Stimulated activated CD8-positive, alpha-beta memory T cell treated with anti-CD3 and anti-CD28 coated beads, Interleukin-7, amount 100 ng/mL, for 24 hours (primary cell): ENCODE measurements around the gene TENM4.

Experiments used
- DNase-seq: peaks from one replicate; pipeline ENCODE4 v3.0.0-alpha.2; 2020; ENCODE audit warnings: low read depth

Gene TENM4

DNA sequence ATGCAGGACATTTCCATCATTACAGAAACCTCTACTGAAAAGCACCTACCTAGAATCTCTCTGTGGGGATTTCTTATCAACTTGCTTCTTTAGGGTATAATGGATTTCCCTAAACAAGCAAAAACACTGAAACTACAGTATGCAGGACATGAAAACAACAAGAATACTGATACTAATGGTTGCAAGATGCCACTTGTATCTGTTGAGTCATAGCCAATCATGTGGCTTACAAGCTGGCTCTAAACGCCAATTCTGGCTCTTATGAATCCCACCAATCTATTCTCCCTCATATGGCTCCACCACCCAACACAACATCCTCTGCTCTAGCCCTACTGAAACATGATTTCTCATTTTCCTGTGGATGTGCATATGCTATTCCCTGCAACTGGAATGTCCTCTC lies 22.6 kb downstream of the TENM4 start:
- no peak for DNase-seq

DNA sequence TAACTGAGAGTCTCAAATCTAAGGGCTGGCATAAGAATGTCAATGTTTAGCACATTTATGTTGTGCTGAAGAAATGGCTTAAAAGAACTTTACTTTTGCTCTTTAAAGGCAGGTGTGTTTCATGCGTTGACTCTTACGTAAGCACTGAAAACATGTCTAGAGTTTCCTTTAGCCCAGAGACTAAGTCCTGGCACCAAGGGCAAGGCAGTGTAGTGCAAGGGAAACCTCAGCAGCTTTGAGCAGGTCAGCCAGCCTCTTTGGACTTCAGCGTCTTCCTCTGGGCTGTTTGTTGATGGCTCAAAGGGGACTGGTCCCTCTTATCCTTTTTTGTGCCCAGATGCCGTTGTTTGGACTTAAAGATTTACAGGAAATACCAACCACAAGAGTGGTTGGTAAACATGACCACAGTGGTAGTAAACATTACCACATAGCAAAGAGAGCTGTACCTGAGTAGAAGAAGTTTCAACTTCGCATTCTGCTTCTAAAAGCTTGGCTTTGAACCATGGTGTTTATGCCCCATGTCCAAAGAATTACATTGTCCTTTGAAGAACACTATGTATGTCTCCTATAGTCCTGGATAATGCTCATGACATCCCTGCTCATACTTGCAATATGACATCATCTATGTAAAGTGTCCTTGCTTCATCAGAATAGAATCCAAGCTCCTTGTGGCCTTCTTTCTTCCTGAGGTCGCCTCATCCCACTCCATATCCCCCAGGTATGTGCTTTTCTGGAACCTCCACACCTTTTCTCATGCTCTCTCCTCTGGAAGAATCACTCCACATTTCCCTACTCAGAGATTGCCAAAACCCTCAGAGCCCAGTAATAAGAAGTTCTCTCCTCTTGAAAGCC lies 23.5 kb downstream of the TENM4 start:
- no peak for DNase-seq

DNA sequence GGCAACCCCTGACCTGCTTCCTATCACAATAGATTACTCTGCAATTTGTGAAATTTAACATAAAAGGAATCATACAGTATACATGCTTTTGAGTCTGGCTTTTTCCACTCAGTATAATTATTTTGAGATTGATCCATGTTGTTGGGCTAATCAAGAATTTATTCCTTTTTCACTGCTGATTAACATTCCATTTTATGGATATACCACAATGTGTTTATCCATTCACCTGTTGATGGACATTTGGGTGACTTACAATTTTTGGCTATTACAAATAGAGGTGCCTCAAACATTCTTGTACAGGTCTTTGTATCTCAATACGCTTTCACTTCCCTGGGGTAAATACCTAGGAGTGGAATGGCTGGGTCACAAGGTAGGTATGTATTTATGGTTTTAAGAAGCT lies 24.9 kb downstream of the TENM4 start:
- no peak for DNase-seq

DNA sequence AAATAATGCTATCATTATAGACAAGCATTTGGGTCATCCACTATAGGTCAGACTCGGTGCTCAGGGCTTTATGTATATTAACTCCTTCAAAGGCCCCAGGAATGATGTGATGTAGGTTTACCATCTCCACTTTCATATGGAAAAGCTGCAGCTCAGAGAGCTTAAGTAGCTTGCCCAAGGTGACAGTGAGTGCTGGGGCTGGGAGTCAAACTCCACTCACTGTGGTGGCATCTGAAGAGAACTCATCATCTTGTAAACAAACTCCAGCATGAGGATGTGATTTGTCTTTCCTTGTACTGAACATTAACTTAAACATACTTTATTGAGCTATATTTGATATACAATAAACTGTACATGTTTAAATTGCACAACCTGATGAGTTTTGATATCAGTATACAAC lies 25.4 kb downstream of the TENM4 start:
- no peak for DNase-seq

DNA sequence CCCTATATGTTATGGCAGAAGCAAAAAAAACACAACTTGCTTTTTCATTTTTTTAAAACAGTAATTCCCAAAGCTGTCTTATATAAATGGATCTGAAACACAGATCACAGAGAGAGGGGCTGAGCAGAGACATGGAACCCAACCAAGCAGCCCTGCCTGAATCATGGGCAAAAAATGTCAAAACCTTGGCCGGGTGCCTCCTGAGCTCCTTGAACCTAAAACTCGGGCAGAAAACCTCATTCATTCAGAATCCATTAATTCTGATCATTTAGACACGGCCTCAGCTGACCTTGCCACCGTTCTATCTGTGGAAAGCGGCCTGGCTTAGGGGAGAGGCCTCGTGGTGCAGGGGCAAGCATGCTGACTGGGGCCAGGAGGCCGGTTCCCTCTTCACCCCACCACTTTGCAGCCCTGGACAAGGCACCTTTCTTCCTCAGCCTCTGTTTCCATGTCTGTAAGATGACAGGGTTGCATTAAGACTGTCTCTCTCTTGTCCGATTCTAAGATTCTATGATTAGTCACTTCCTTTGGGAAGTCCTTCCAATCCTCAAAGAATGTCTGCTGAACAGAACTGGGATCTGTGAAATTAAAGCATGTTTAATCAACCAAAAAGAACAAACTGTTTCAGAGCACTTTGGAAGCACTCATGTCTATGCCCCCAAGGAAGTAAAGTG lies 26.0 kb downstream of the TENM4 start:
- no peak for DNase-seq

DNA sequence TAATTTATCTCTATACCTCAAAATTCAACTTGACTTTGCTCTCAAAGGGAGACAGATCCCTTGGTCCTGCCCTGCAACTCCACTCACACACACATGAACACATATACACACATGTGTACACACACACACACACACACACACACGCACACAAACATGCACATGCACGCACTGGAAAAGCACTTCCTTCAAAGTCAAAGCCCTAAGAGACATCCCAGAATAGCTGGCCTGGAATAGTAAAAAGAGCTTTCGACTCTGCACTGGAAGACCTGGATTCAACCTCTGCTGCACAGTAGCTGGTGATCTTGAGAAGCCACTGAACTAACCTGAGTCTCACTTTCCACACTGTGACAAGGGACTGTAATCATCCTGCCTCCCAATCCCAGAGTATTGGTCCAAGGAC lies 26.8 kb downstream of the TENM4 start:
- DNase-seq: no peak

DNA sequence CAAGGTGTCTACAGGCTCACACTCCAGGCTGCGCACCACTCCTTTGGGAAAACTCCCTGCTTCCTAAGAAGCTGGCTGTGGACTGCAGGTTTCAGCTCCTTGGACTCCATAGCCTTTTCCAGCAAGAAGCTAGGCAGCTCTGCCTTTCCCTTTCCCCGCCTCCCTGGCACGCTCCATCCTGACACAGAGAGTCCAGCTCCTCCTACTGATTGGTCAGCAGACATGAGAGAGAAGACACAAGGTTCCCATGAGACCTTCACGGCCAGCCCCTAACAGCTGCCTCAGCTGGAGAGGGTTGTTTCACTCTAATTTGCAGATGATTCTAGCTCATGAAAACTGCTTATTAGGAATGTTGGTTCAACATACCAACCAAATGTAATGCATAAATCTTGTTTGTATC lies 27.6 kb downstream of the TENM4 start:
- no peak for DNase-seq

DNA sequence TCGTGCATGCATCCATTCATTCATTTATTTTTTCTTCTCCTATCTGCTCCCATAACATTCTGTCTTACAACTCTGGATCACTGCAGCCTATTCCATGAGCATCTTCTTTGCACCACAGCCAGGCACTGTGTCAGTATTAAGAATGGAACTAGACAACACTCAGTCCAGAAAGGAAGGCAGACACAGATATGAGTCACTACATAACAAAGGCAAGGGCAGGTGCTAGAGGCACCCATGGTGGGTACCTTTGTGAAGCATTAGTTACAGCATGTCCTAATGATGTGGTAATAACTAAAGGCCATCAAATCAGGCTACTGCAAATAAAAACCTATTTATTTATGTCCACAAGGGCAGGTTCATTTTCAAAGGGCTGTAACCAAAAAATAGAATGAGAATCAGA lies 28.1 kb downstream of the TENM4 start:
- no peak for DNase-seq

DNA sequence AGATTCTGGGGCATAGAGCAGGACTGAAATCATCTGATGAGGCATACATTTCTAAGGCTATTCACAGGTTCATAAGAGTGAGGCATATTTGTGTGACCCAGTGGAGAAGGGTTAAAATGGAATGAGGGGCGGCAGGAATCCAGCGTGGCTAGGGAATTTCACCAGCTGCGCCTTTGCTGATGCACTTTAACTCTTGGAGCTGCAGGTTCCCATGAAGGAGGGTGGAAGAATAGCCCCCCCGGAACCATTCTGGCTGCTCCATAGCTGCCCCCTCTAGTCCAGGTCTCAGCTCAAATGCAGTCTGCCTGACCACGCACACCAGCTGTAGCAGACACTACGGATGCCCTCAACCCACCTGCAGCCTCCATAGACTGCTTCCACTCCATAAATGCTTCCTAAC lies 31.5 kb downstream of the TENM4 start:
- no peak for DNase-seq

DNA sequence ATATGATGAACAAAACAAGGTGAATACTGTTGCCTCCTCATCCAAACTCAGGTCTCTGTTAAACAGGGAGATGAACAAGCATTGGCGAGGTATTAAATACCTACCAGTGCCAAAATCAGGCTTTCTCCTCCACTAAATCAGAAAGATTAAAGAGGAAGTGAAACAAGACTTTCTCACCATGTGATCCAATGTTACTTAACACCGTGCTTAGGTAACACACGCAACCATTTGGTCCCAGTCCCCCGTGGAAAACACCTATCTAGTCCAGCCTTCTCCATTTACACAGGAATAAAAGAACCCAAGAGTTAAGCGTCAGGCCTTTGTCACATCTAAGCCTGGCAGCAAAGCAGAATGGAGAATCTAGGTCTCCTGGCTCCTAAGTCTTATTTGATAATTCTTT lies 34.5 kb downstream of the TENM4 start:
- no peak for DNase-seq

DNA sequence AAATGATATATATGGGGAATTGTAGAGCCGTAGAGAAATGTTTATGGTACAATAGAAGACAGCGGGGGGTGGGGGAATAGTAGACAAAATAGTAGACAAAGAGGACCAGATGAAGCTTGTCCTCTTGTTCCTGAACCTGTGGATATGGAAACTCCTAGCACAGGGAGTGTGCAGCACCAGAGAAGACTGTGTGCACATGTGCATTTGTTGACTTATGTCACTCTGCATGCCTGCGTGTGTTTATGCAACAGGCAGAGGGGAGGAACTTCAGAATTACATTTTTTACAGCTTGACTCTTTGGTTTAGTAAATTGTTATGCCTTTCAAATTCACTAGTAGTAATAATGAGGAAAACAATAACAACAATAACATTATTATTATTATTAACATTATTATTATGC lies 36.0 kb downstream of the TENM4 start:
- DNase-seq: no peak

DNA sequence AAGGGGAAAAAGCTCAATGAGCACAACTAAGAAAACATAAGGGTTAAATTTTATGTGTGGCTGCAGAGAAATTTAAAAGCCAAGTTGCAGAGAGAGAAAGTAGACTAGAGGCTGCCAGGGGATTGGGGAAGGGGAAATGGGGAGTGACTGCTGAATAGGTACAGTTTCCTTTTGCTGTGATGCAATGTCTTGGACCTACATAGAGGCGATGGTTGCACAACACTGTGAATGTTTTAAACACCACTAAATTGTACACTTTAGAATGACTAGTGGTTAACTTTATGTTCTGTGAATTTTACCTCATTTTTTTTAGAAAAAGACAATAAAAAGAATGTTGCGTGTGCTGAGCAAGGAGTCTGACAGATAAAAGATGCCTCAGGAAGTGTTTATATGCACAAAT lies 36.5 kb downstream of the TENM4 start:
- no peak for DNase-seq

DNA sequence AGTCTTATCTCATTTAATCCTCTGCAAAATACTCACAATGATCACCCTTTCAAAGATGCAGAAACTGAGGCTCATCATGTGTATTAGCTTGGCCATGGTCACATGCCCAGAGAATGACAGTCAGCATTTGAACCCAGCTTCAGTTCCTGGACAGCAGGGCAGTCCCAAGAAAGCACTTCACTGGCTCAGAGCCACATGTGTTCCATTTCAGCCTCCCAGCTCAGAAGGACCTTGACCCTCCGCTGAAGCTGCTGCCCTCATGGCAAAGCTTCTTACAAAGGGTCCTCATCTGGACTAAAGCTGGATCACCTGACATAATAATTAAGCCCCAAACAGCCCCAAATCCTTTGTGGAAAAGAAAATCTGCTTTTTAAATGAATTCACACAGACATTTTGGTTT lies 37.0 kb downstream of the TENM4 start:
- DNase-seq: no peak

DNA sequence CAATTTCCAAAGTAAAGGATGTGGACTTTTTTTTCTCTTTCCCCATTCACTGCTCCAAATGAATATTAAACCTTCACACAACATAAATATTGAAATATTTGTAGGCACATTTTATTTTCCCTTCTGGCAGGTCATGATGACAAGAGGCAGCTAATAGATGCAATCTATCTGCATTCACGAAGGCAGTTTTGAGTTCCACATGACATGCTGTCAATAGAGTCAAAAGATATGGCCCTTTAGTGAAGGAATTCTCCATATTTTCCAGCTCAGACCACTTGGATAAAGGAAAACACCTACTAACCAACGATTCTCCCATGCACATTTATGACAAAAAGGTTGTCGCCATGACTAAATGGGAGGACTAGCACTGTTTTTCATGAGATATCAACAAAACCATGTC lies 37.9 kb downstream of the TENM4 start:
- DNase-seq: no peak

DNA sequence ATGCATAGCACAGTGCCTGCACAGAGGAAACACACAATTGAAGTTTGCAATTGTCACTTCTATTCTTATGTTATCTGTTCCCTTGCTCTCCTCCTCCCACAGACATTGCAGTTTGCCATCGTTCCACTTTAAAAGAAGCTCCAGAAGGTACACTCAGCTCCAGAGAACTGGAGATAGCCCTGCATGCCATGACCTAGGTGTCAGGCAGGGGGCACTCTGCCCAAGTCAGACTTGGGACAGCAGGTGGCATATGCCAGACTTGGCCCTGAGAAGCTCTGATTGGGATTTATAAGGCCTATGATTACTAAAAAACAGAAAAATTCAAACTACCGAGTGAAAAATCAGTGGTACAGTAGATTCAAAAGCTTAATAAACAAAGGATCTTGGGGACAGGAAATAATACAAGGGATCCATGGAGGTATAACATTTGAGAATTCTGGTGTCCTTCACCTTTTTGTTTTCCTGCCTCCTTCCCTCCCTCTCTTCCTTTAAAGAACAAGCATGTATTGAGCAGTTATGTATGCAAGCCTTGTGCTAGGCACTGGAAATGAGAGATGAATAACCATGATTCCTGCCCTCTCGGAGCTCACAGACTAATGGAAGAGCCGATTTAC lies 40.0 kb downstream of the TENM4 start:
- no peak for DNase-seq

DNA sequence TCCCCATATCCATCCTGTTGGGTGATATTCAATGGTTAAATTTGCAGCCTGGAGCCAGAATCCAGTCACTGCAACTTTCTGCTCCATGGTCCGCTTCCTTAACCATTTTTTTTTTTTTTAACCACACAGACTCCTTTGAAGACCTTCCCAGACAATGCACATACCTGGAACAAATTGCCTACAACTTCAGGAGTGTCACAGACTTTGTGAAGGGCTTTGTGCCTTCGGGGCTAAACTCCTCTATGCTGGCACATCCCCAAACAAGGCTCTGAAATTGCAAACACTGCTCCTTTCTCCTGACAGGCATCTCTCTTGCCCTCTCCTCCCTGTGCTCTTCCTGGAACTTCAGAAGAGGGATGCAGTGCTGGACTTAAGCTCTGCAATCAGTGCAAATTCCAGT lies 40.6 kb downstream of the TENM4 start:
- no peak for DNase-seq

DNA sequence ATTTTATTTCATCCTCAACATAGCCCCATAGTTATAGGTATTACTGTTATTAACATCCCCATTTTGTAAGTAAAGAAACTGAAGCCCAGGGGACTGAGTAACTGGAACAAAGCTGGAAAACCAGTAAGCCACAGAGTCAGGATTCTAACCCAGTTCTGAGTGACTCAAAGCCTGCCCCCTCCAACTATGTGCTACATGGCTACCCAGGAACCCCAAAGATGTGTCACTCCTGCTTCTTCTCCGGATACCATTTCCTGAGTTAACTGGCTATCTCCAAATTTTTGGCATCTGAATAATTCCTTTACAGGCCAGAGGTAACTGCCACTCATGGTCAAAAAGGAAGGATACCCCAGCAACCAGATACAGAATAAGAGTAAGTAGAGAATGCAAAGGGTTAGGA lies 43.6 kb downstream of the TENM4 start:
- DNase-seq: no peak

DNA sequence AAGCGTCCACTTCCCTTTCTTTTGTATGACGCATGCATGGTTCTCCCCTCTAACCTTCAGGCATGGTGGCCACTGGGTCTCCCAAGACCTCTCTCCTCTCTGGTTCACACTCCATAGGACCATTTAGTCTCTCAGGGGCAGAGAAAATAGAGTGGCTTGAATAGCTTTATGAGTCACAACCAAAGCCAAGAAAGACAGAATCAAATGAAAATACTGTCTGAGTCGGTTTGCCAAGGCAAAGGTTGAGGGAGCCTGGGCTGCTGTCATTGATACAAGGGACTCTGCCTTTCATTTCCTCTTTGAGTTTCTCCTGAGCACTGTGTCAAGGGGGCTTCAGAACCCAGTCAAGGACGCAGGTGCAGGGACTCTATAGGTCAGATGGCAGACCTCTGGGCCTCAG lies 44.2 kb downstream of the TENM4 start:
- no peak for DNase-seq

DNA sequence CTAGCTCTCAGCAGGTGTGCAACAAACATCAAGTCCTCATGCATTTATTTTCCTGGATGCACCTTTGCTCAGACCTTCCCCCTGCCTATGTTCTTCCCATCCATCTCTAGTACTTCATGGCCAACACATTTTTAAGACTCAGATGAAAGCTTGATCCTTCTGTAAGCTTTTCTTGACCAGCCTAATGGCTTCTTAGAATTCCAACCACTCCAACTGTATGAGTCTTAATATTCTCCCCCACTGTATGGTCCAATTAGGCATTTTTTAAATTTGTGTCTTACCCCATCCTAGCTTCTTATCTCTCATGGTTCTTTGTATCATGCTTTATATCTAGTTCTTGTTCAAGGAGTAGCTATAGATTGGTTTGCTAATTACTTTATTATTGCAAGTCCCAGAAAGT lies 44.8 kb downstream of the TENM4 start:
- no peak for DNase-seq

DNA sequence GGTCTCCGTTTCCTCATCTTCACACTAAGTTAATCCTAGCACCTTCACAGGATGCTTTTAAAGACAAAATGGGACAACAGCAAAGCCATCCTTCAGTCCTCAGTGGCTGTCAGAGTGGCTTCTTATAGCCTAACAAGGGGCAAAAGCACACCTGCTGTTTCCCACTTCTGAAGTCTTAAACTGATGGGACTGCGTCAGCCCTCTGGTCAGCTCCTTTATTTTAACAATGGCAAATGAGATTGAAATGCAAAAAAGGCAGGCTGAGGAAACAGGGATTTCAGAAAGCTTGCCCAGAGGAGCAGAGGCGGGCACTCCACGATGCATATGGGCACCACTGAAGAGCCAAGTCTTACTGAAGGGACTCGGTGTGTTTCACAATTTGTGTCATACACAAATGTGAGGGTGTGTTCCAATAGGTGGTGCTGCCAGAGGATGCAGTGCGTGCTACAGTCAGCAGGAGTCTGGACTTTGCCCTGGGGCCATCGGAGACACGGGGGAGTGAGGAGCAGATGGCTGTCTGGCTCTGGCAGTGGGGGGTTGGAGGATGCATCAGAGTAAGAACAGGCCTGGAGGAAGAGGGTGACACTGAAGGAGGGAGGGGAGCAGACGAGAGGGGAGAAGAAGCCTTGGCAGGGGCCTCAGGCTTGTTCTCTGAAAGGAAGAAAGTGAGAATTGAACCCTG lies 47.3 kb downstream of the TENM4 start:
- no peak for DNase-seq

DNA sequence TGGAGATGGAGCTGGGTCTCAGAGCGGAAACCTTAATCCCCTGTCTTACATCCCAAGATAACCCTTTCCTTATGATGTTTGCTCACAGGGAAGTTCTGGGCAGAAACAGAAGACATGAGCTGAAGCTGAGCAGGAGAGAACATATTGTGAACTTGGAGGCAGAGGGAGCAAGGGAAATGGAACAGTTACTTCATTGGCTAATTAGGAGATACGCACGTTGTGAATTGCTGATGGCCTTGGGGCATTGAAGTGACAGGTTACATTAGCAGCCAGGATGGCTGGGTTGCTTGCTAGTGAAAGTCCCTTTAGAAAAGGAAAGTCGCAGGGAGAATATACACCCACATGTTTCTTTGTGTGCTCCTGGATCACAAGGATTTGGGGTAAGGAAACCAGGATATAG lies 48.7 kb downstream of the TENM4 start:
- no peak for DNase-seq

DNA sequence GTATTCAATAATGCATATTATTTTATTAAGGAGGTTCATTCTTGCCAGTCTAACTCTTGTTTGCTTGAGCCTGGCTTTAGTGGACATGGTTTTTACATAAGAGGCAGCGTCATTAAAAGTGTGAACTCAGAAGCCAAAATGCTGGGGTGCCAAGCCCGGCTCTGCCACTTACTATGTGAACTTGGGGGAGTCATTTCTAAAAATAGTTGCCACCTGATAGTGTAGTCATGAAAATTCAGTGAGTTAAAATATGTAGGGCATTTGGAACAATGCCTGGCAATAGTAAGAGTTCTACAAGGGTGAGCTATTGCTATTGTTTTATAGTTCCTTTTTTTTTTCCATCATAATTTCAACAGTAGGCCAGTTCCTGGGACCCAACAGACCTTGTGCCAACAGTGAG lies 49.9 kb downstream of the TENM4 start:
- no peak for DNase-seq

DNA sequence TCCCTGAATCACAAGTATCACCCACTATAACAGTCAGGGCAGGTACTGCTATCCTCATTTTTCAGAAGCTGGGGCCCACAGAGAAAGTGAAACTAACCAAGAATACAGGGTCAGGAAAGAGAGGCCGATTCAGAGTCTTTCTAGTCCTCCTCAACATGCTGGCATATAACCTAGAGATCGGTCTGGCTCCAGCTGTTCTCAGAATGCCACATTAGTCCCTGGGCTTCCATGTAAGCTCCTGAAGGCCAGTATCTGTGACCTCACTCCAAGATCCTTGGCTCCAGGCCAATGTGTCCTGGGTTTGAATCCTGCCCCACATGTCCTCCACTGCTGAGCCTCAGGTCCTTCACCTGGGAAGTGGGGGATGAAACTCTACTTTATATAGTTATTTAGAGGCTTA lies 50.4 kb downstream of the TENM4 start:
- no peak for DNase-seq
